ENCODE results near the gene SAA2. TPM values are rescaled to one million over a fixed set of nuclear protein-coding genes. Genes with fewer than 3 reads are reported as not detected.

The SAA2 gene
- total and polyA plus RNA-seq, 9 donors = not detected

GRCh38 chr11:18233912-18234311 is 14.6 kb downstream of the SAA2 start:
- Histone ChIP-seq H3K27me3 (ENCODE audit: control insufficient read depth, insufficient read depth, low read length) (no peaks in the 10 kb centered on the region), H3K4me3 (ENCODE audit: low read length) (no peak overlapping the region), H3K9me3 (replicated peaks; ENCODE audit: control insufficient read depth, low read depth, low read length) (no peaks in the 10 kb centered on the region), H3K4me1 (ENCODE audit: control insufficient read depth, insufficient read depth, low read length) (no peaks in the 10 kb centered on the region), H3K36me3 (ENCODE audit: control insufficient read depth, insufficient read depth, low read length) (no peaks in the 10 kb centered on the region), H3K27ac (ENCODE audit: low read length) (no peak overlapping the region)
- no peak for DNase-seq
- no CpG with 5 or more reads among the region's 4 CpGs for WGBS (ENCODE audit: insufficient coverage)

- WGBS (ENCODE audit: insufficient coverage) = 74% methylated on average over 2 of the region's 2 CpGs
- no peak overlapping the region for H3K4me3 ChIP-seq (ENCODE audit: low read length)
- H3K9me3 ChIP-seq (replicated peaks; ENCODE audit: control insufficient read depth, low read depth, low read length) = no peaks in the 10 kb centered on the region
- H3K36me3 ChIP-seq (ENCODE audit: control insufficient read depth, insufficient read depth, low read length) = no peaks in the 10 kb centered on the region
- H3K4me1 ChIP-seq (ENCODE audit: control insufficient read depth, insufficient read depth, low read length) = no peaks in the 10 kb centered on the region
- no peak for DNase-seq
- no peak overlapping the region for H3K27ac ChIP-seq (ENCODE audit: low read length)
- H3K27me3 ChIP-seq (ENCODE audit: control insufficient read depth, insufficient read depth, low read length) = no peaks in the 10 kb centered on the region
Measured at GRCh38 chr11:18230859-18231258, 17.6 kb downstream of the SAA2 start.

GRCh38 chr11:18229501-18229900 is 19.0 kb downstream of the SAA2 start:
- no CpG with 5 or more reads among the region's 3 CpGs for WGBS (ENCODE audit: insufficient coverage)
- no peak overlapping the region for H3K4me3 ChIP-seq (ENCODE audit: low read length)
- no peaks in the 10 kb centered on the region for H3K9me3 ChIP-seq (replicated peaks; ENCODE audit: control insufficient read depth, low read depth, low read length)
- H3K36me3 ChIP-seq (ENCODE audit: control insufficient read depth, insufficient read depth, low read length) = no peaks in the 10 kb centered on the region
- no peak overlapping the region for H3K27ac ChIP-seq (ENCODE audit: low read length)
- no peaks in the 10 kb centered on the region for H3K27me3 ChIP-seq (ENCODE audit: control insufficient read depth, insufficient read depth, low read length)
- DNase-seq = no peak
- no peaks in the 10 kb centered on the region for H3K4me1 ChIP-seq (ENCODE audit: control insufficient read depth, insufficient read depth, low read length)

- H3K9me3 ChIP-seq (replicated peaks; ENCODE audit: control insufficient read depth, low read depth, low read length) = no peaks in the 10 kb centered on the region
- no peaks in the 10 kb centered on the region for H3K36me3 ChIP-seq (ENCODE audit: control insufficient read depth, insufficient read depth, low read length)
- H3K27ac ChIP-seq (ENCODE audit: low read length) = no peak overlapping the region
- 70% methylated on average over 2 of the region's 2 CpGs for WGBS (ENCODE audit: insufficient coverage)
- no peaks in the 10 kb centered on the region for H3K4me1 ChIP-seq (ENCODE audit: control insufficient read depth, insufficient read depth, low read length)
- DNase-seq = no peak
- H3K4me3 ChIP-seq (ENCODE audit: low read length) = no peak overlapping the region
- no peaks in the 10 kb centered on the region for H3K27me3 ChIP-seq (ENCODE audit: control insufficient read depth, insufficient read depth, low read length)
Measured at GRCh38 chr11:18225913-18226312, 22.6 kb downstream of the SAA2 start.

GRCh38 chr11:18223591-18224387 is 24.7 kb downstream of the SAA2 start:
- no peaks in the 10 kb centered on the region for H3K4me1 ChIP-seq (ENCODE audit: control insufficient read depth, insufficient read depth, low read length)
- WGBS (ENCODE audit: insufficient coverage) = no CpG with 5 or more reads among the region's 3 CpGs
- no peak for DNase-seq
- H3K9me3 ChIP-seq (replicated peaks; ENCODE audit: control insufficient read depth, low read depth, low read length) = no peaks in the 10 kb centered on the region
- H3K27ac ChIP-seq (ENCODE audit: low read length) = no peak overlapping the region
- no peak overlapping the region for H3K4me3 ChIP-seq (ENCODE audit: low read length)
- H3K36me3 ChIP-seq (ENCODE audit: control insufficient read depth, insufficient read depth, low read length) = no peaks in the 10 kb centered on the region
- H3K27me3 ChIP-seq (ENCODE audit: control insufficient read depth, insufficient read depth, low read length) = no peaks in the 10 kb centered on the region

- Histone ChIP-seq H3K4me1 (ENCODE audit: control insufficient read depth, insufficient read depth, low read length) (no peaks in the 10 kb centered on the region), H3K4me3 (ENCODE audit: low read length) (no peak overlapping the region), H3K27ac (ENCODE audit: low read length) (no peak overlapping the region), H3K9me3 (replicated peaks; ENCODE audit: control insufficient read depth, low read depth, low read length) (no peaks in the 10 kb centered on the region), H3K36me3 (ENCODE audit: control insufficient read depth, insufficient read depth, low read length) (no peaks in the 10 kb centered on the region), H3K27me3 (ENCODE audit: control insufficient read depth, insufficient read depth, low read length) (no peaks in the 10 kb centered on the region)
- no peak for DNase-seq
- WGBS (ENCODE audit: insufficient coverage) = 100% methylated on average over 1 of the region's 3 CpGs
Measured at GRCh38 chr11:18222814-18223421, 25.6 kb downstream of the SAA2 start.

- Histone ChIP-seq H3K36me3 (ENCODE audit: control insufficient read depth, insufficient read depth, low read length) (no peaks in the 10 kb centered on the region), H3K4me1 (ENCODE audit: control insufficient read depth, insufficient read depth, low read length) (no peaks in the 10 kb centered on the region), H3K27ac (ENCODE audit: low read length) (no peak overlapping the region), H3K27me3 (ENCODE audit: control insufficient read depth, insufficient read depth, low read length) (no peaks in the 10 kb centered on the region), H3K4me3 (ENCODE audit: low read length) (no peak overlapping the region), H3K9me3 (replicated peaks; ENCODE audit: control insufficient read depth, low read depth, low read length) (no peaks in the 10 kb centered on the region)
- DNase-seq = no peak
- 87% methylated on average over 3 of the region's 5 CpGs for WGBS (ENCODE audit: insufficient coverage)
Measured at GRCh38 chr11:18221274-18221876, 27.1 kb downstream of the SAA2 start.

- H3K27me3 ChIP-seq (ENCODE audit: control insufficient read depth, insufficient read depth, low read length) = peaks cover 22% of the 10 kb centered on the region
- WGBS (ENCODE audit: insufficient coverage) = 11% methylated on average over 28 of the region's 33 CpGs
Measured at GRCh38 chr11:18209058-18209457, 39.4 kb downstream of the SAA2 start.

GRCh38 chr11:18204771-18205170 is 43.7 kb downstream of the SAA2 start:
- Histone ChIP-seq H3K27me3 (ENCODE audit: control insufficient read depth, insufficient read depth, low read length) (peaks cover 19% of the 10 kb centered on the region), H3K36me3 (ENCODE audit: control insufficient read depth, insufficient read depth, low read length) (no peaks in the 10 kb centered on the region), H3K27ac (ENCODE audit: low read length) (no peak overlapping the region), H3K4me1 (ENCODE audit: control insufficient read depth, insufficient read depth, low read length) (no peaks in the 10 kb centered on the region), H3K4me3 (ENCODE audit: low read length) (no peak overlapping the region), H3K9me3 (replicated peaks; ENCODE audit: control insufficient read depth, low read depth, low read length) (no peaks in the 10 kb centered on the region)
- no peak for DNase-seq

More at GRCh38 chr11:18209058-18209457, 39.4 kb downstream of the SAA2 start:
- no peaks in the 10 kb centered on the region for H3K4me1 ChIP-seq (ENCODE audit: control insufficient read depth, insufficient read depth, low read length)
- H3K36me3 ChIP-seq (ENCODE audit: control insufficient read depth, insufficient read depth, low read length) = no peaks in the 10 kb centered on the region
- H3K27ac ChIP-seq (ENCODE audit: low read length) = no peak overlapping the region
- DNase-seq = no peak
- no peak overlapping the region for H3K4me3 ChIP-seq (ENCODE audit: low read length)
- H3K9me3 ChIP-seq (replicated peaks; ENCODE audit: control insufficient read depth, low read depth, low read length) = no peaks in the 10 kb centered on the region

GRCh38 chr11:18204220-18204619 is 44.2 kb downstream of the SAA2 start:
- Histone ChIP-seq H3K27ac (ENCODE audit: low read length) (no peak overlapping the region), H3K4me1 (ENCODE audit: control insufficient read depth, insufficient read depth, low read length) (no peaks in the 10 kb centered on the region), H3K27me3 (ENCODE audit: control insufficient read depth, insufficient read depth, low read length) (peaks cover 15% of the 10 kb centered on the region), H3K36me3 (ENCODE audit: control insufficient read depth, insufficient read depth, low read length) (no peaks in the 10 kb centered on the region), H3K9me3 (replicated peaks; ENCODE audit: control insufficient read depth, low read depth, low read length) (no peaks in the 10 kb centered on the region), H3K4me3 (ENCODE audit: low read length) (no peak overlapping the region)
- no peak for DNase-seq
- WGBS (ENCODE audit: insufficient coverage) = 73% methylated on average over 3 of the region's 3 CpGs
